IMR-90 (cell line): ENCODE measurements around the gene UBE2G1. TPM values are rescaled to one million over a fixed set of nuclear protein-coding genes. Genes with fewer than 3 reads are reported as not detected.

Experiments used
- ATAC-seq: fragments of 200-7000 bp; cut with Tn5 transposase; 2 replicates; pipeline ENCODE4 v1.9.1; 2020; ENCODE audit warnings: low read depth, mild to moderate bottlenecking, moderate library complexity
- BruUV-seq: library from RNA; stranded (reverse); fragments of 400-500 nt; replicated peaks from 2 replicates; lab custom pipeline; 2021; lab: Mats Ljungman, UMichigan
- CTCF ChIA-PET: fragments of 300-600 bp; formaldehyde crosslinking; extraction: SDS; loops from one replicate; lab custom pipeline; 2021; ENCODE audit warnings: antibody characterized with exemption; lab: Yijun Ruan, JAX
- POLR2A ChIA-PET: fragments of 300-600 bp; sonication (Branson Sonifier 250); formaldehyde crosslinking; loops from one replicate; lab custom pipeline; 2022; ENCODE audit warnings: antibody characterized with exemption; ENCODE audit not compliant: unreplicated experiment; lab: Charles Lee
- DNase-seq: peaks from one replicate; pipeline ENCODE4 v3.0.0; 2013
- H2AFZ ChIP-seq: replicated peaks from 2 replicates; pipeline ENCODE3; 2013; ENCODE audit warnings: low read length, mild to moderate bottlenecking; ENCODE audit not compliant: poor library complexity
- H2AK5ac ChIP-seq: 2 replicates; pipeline ENCODE4 v1.6.1; 2013; ENCODE audit warnings: low read depth, low read length, inconsistent platforms
- H2AK9ac ChIP-seq: replicated peaks from 2 replicates; pipeline ENCODE3; 2013; ENCODE audit warnings: mild to moderate bottlenecking, low read depth, low read length, moderate library complexity; ENCODE audit not compliant: poor library complexity
- H2BK120ac ChIP-seq: 2 replicates; pipeline ENCODE4 v1.6.1; 2013; ENCODE audit warnings: low read depth, low read length, inconsistent platforms
- H2BK15ac ChIP-seq: 3 replicates; pipeline ENCODE4 v1.6.1; 2013; ENCODE audit warnings: low read depth, low read length, inconsistent platforms
- H2BK20ac ChIP-seq: 2 replicates; pipeline ENCODE4 v1.6.1; 2013; ENCODE audit warnings: low read depth, mild to moderate bottlenecking, inconsistent platforms, low read length, moderate library complexity
- H2BK5ac ChIP-seq: 2 replicates; pipeline ENCODE4 v1.6.1; 2013; ENCODE audit warnings: mild to moderate bottlenecking, low read depth, low read length, inconsistent platforms; ENCODE audit not compliant: poor library complexity, severe bottlenecking
- H3K14ac ChIP-seq: replicated peaks from 2 replicates; pipeline ENCODE4 v1.6.1; 2013; ENCODE audit warnings: low read depth, low read length, inconsistent platforms
- H3K18ac ChIP-seq: 2 replicates; pipeline ENCODE4 v1.6.1; 2013; ENCODE audit warnings: low read depth, low read length, control low read depth
- H3K23ac ChIP-seq: 2 replicates; pipeline ENCODE4 v1.6.1; 2013; ENCODE audit warnings: low read depth, low read length, inconsistent platforms
- H3K27ac ChIP-seq: 2 replicates; pipeline ENCODE4 v1.5.1; 2013; ENCODE audit warnings: mild to moderate bottlenecking, control low read depth, low read length; ENCODE audit not compliant: insufficient read depth
- H3K27me3 ChIP-seq: 2 replicates; pipeline ENCODE4 v1.6.1; 2013; ENCODE audit warnings: low read length; ENCODE audit not compliant: control insufficient read depth, insufficient read depth
- H3K36me3 ChIP-seq: 2 replicates; pipeline ENCODE4 v1.6.1; 2013; ENCODE audit warnings: low read length, mixed read lengths; ENCODE audit not compliant: control insufficient read depth, insufficient read depth
- H3K4ac ChIP-seq: 2 replicates; pipeline ENCODE4 v1.6.1; 2013; ENCODE audit warnings: low read depth, low read length, inconsistent platforms
- H3K4me1 ChIP-seq: 2 replicates; pipeline ENCODE4 v1.6.1; 2013; ENCODE audit warnings: low read length, mixed read lengths; ENCODE audit not compliant: control insufficient read depth, insufficient read depth
- H3K4me2 ChIP-seq: 2 replicates; pipeline ENCODE4 v1.6.1; 2013; ENCODE audit warnings: low read depth, mild to moderate bottlenecking, control low read depth, low read length, moderate library complexity
- H3K4me3 ChIP-seq: 2 replicates; pipeline ENCODE4 v1.5.1; 2013; ENCODE audit warnings: low read depth, mild to moderate bottlenecking, control low read depth, low read length, moderate library complexity; ENCODE audit not compliant: insufficient read depth
- H3K56ac ChIP-seq: 2 replicates; pipeline ENCODE4 v1.6.1; 2013; ENCODE audit warnings: low read length, inconsistent platforms; ENCODE audit not compliant: insufficient read depth; ENCODE audit errors: extremely low read depth
- H3K79me1 ChIP-seq, 2 experiments: 2 replicates each; pipeline ENCODE4 v1.6.1; 2013; ENCODE audit warnings: low read length in 2 of 2, inconsistent platforms in 1 of 2, low read depth in 1 of 2
- H3K9ac ChIP-seq: 2 replicates; pipeline ENCODE4 v1.6.1; 2013; ENCODE audit warnings: low read depth, low read length, control low read depth
- H3K9me1 ChIP-seq: 2 replicates; pipeline ENCODE4 v1.6.1; 2013; ENCODE audit warnings: low read length, inconsistent platforms; ENCODE audit not compliant: insufficient read depth
- H3K9me3 ChIP-seq: 2 replicates; pipeline ENCODE4 v1.6.1; 2013; ENCODE audit warnings: low read length; ENCODE audit not compliant: control insufficient read depth, insufficient read depth
- H4K20me1 ChIP-seq: 2 replicates; pipeline ENCODE4 v1.6.1; 2013; ENCODE audit warnings: low read length, inconsistent platforms; ENCODE audit not compliant: insufficient read depth
- H4K5ac ChIP-seq: 2 replicates; pipeline ENCODE4 v1.6.1; 2013; ENCODE audit warnings: mild to moderate bottlenecking, low read depth, low read length, control low read depth
- H4K8ac ChIP-seq, 2 experiments: 2 replicates each; pipeline ENCODE4 v1.6.1; 2013; ENCODE audit warnings: low read depth in 2 of 2, low read length in 2 of 2, control low read depth in 1 of 2, inconsistent platforms in 1 of 2
- H4K91ac ChIP-seq: 2 replicates; pipeline ENCODE4 v1.6.1; 2013; ENCODE audit warnings: low read depth, low read length, inconsistent platforms; ENCODE audit not compliant: insufficient read depth
- BHLHE40 ChIP-seq: fragments of 150-350 bp; IDR thresholded peaks from 2 replicates; pipeline ENCODE4 v1.6.1; 2016; ENCODE audit warnings: mild to moderate bottlenecking, low read depth, low read length
- CEBPB ChIP-seq: IDR thresholded peaks from 2 replicates; pipeline ENCODE4 v1.6.1; 2012; ENCODE audit warnings: low read depth, low read length, improper control_type of control experiment
- CHD1 ChIP-seq: IDR thresholded peaks from 2 replicates; pipeline ENCODE4 v1.6.1; 2012; ENCODE audit warnings: low read depth, low read length, improper control_type of control experiment
- MAZ ChIP-seq: IDR thresholded peaks from 2 replicates; pipeline ENCODE4 v1.6.1; 2012; ENCODE audit warnings: low read depth, mild to moderate bottlenecking, low read length, improper control_type of control experiment, moderate library complexity, borderline replicate concordance
- MXI1 ChIP-seq: IDR thresholded peaks from 2 replicates; pipeline ENCODE4 v1.6.1; 2012; ENCODE audit warnings: low read depth, mild to moderate bottlenecking, low read length, moderate library complexity, borderline replicate concordance
- NFE2L2 ChIP-seq: fragments of 150-350 bp; IDR thresholded peaks from 2 replicates; pipeline ENCODE4 v1.6.1; 2016; ENCODE audit warnings: low read depth, mild to moderate bottlenecking, low read length
- POLR2A ChIP-seq: IDR thresholded peaks from 2 replicates; pipeline ENCODE4 v1.6.1; 2012; ENCODE audit warnings: mild to moderate bottlenecking, low read depth, low read length
- RAD21 ChIP-seq: IDR thresholded peaks from 2 replicates; pipeline ENCODE4 v1.6.1; 2012; ENCODE audit warnings: low read length, improper control_type of control experiment
- SMC3 ChIP-seq: fragments of 150-350 bp; IDR thresholded peaks from 2 replicates; pipeline ENCODE4 v1.6.1; 2016; ENCODE audit warnings: low read depth, mild to moderate bottlenecking, antibody characterized with exemption, low read length, moderate library complexity
- WGBS, 2 experiments: methylation state at CpG; one replicate each; pipeline versions ENCODE4 v1.1.5 to v1.1.7; 2013; ENCODE audit warnings: missing lambda C conversion rate in 2 of 2; ENCODE audit not compliant: insufficient read length in 1 of 2; ENCODE audit errors: extremely low coverage in 2 of 2; 5-methylcytosine and 5-hydroxymethylcytosine counted together
- dilution Hi-C: fragments of 300-500 bp; cut with HindIII; formaldehyde crosslinking; loops from one replicate; pipeline ENCODE4 v1.14.3; 2018; ENCODE audit warnings: low sequenced_read_pairs; ENCODE audit not compliant: unreplicated experiment
- in situ Hi-C: fragments of 300-500 bp; cut with MboI; formaldehyde crosslinking; loops from 3 replicates; pipeline ENCODE4 v1.14.3; 2019; ENCODE audit warnings: low sequenced_read_pairs, inconsistent platforms, mixed read lengths
- intact Hi-C: fragments of 100-400 bp; cut with micrococcal nuclease; formaldehyde crosslinking; loops from 2 replicates; pipeline ENCODE4 v1.10.0; 2022
- polyA plus RNA-seq, 3 experiments: library from polyadenylated mRNA; depleted of rRNA; stranded (reverse); fragments of >200 nt; gene quantifications; 2 replicates each; pipeline ENCODE4 v1.2.3, GENCODE V29; 2012; ENCODE audit warnings: low replicate concordance in 1 of 3
- total RNA-seq: library from RNA; depleted of rRNA; stranded (reverse); fragments of >200 nt; gene quantifications from 2 replicates; pipeline ENCODE4 v1.2.3, GENCODE V29; 2012
- TF ChIP-seq, protein P1 (sequence below): conservative IDR thresholded peaks from 2 replicates; pipeline ENCODE4 v1.5.1; 2012; ENCODE audit warnings: mild to moderate bottlenecking, low read depth, low read length, improper control_type of control experiment
- TF ChIP-seq, protein P2 (sequence below): fragments of 150-350 bp; IDR thresholded peaks from 2 replicates; pipeline ENCODE4 v1.6.1; 2016; ENCODE audit warnings: low read depth, mild to moderate bottlenecking, low read length, moderate library complexity, borderline replicate concordance

The UBE2G1 gene
- total and polyA plus RNA-seq, 2 of the 4 experiments (the other 2 are of a cell fraction) = 26.3 to 26.6 TPM

DNA sequence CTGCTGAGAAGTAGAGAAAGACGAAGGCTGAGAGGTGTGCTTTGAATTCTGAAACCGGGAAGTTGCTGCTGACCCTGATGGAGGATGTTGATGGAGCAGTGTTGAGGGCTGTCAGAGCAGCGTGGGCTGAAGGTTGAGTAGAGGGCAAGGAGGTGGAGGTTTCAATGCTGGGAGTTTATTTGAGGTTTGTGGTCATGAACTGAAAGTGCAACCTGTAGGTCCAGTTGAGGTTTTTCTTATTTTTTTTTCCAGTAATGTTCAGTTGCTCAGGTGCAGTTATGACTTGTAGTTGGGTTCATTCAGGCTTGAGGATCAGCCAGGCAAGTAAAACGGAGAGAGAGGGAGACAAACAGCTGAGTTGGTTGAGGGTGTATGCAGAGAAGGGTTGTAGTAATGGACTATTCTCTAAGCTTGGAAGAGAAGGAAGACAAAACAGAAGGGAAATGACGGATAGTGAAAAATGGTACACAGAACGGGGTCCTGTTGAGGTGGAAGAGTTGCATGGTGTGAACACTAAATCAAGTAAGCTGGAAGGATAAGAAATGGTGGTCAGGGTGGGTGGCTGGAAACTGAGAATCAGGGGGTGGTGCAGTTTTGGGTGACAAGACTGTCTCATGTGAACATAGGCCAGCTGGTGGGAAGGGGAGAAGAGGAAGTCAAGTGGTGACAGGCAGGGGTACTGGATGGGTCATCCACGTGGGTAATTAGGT, 8.7 kb upstream of the UBE2G1 start:
- BruUV-seq = no TSS peak
- Histone ChIP-seq H3K18ac (no peak overlapping the region), H2BK15ac (no peak overlapping the region), H2AK9ac (no peak overlapping the region), H2BK20ac (no peak overlapping the region), H3K79me1 (no peaks in the 10 kb centered on the region), H4K5ac (no peak overlapping the region), H4K91ac (no peak overlapping the region), H3K27me3 (no peaks in the 10 kb centered on the region; the same call in none of the 2 replicates), H3K9ac (no peak overlapping the region), H3K23ac (no peak overlapping the region), H3K4me2 (peak overlapping the region; percentile 31; the same call in 1 of the 2 replicates), H3K9me1 (no peaks in the 10 kb centered on the region), H3K36me3 (no peaks in the 10 kb centered on the region), H3K14ac (no peak overlapping the region), H2BK120ac (no peak overlapping the region), H2BK5ac (no peak overlapping the region), H4K20me1 (no peaks in the 10 kb centered on the region), H3K27ac (no peak overlapping the region), H3K9me3 (no peaks in the 10 kb centered on the region), H3K56ac (no peak overlapping the region), H3K4me1 (no peaks in the 10 kb centered on the region; the same call in 1 of the 2 replicates), H3K4me3 (no peak overlapping the region), H4K8ac (no peak overlapping the region), H2AK5ac (no peak overlapping the region), H2AFZ (no peak overlapping the region), H3K4ac (no peak overlapping the region)
- in situ Hi-C loops (no loop called here), intact Hi-C loops (no loop called here), dilution Hi-C loops (no loop called here)
- 15% methylated on average over 2 of the region's 7 CpGs; no CpG with 5 or more reads in 1 of the 2 experiments for WGBS, 2 experiments
- POLR2A ChIA-PET = no interaction called here
- CTCF ChIA-PET = interaction anchor here (0.6 kb wide), 1 partner anchor 15 kb away, joined by 5 read pairs; no protein-coding TSS in a partner anchor
- DNase-seq (no peak), ATAC-seq (no peak)
- no peak for TF ChIP-seq BHLHE40
- TF ChIP-seq SMC3 = no peak
- no peak for TF ChIP-seq CHD1
- TF ChIP-seq, protein P1, sequence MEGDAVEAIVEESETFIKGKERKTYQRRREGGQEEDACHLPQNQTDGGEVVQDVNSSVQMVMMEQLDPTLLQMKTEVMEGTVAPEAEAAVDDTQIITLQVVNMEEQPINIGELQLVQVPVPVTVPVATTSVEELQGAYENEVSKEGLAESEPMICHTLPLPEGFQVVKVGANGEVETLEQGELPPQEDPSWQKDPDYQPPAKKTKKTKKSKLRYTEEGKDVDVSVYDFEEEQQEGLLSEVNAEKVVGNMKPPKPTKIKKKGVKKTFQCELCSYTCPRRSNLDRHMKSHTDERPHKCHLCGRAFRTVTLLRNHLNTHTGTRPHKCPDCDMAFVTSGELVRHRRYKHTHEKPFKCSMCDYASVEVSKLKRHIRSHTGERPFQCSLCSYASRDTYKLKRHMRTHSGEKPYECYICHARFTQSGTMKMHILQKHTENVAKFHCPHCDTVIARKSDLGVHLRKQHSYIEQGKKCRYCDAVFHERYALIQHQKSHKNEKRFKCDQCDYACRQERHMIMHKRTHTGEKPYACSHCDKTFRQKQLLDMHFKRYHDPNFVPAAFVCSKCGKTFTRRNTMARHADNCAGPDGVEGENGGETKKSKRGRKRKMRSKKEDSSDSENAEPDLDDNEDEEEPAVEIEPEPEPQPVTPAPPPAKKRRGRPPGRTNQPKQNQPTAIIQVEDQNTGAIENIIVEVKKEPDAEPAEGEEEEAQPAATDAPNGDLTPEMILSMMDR = no peak
- TF ChIP-seq MXI1 = no peak
- TF ChIP-seq RAD21 = no peak
- TF ChIP-seq POLR2A = no peak
- TF ChIP-seq NFE2L2 = no peak
- TF ChIP-seq, protein P2, sequence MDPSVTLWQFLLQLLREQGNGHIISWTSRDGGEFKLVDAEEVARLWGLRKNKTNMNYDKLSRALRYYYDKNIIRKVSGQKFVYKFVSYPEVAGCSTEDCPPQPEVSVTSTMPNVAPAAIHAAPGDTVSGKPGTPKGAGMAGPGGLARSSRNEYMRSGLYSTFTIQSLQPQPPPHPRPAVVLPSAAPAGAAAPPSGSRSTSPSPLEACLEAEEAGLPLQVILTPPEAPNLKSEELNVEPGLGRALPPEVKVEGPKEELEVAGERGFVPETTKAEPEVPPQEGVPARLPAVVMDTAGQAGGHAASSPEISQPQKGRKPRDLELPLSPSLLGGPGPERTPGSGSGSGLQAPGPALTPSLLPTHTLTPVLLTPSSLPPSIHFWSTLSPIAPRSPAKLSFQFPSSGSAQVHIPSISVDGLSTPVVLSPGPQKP = no peak
- no peak for TF ChIP-seq MAZ
- no peak for TF ChIP-seq CEBPB
